Left kidney (tissue), 8 donors: Measurements from ENCODE around the gene PDPN. TPM values are rescaled to one million over a fixed set of nuclear protein-coding genes. Genes with fewer than 3 reads are reported as not detected.
"Not testable (repeated sequence)": the region's sequence is repeated elsewhere in the genome, so short reads cannot be mapped to it uniquely, and the experiment has no call there.

Experiments
- DNase-seq: peaks from one replicate; pipeline ENCODE4 v3.0.0-alpha.2; 2013
- long read RNA-seq, 8 donors: transcript quantifications; one replicate each; lab custom pipeline, GENCODE V29; 2026
- polyA plus RNA-seq: library from polyadenylated mRNA; unstranded; fragments of 120-200 nt; gene quantifications from one replicate; pipeline ENCODE4 v1.2.1, GENCODE V29; 2013; ENCODE audit not compliant: insufficient read length

PDPN gene
- polyA plus RNA-seq = 16.4 TPM
- long read RNA-seq, donor 1, transcript PDPN-202 (6 exons, 2,801 nt) = major isoform, 6 of 9 reads
- long read RNA-seq, donor 1, partial matches to known transcripts = 0 of 9 reads
- long read RNA-seq, donor 1, other reads (novel, unspliced or antisense) = 0 of 9 reads
- long read RNA-seq, donor 2, partial matches to known transcripts = 0 of 4 reads
- long read RNA-seq, donor 2, other reads (novel, unspliced or antisense) = 0 of 4 reads
- long read RNA-seq, donor 3, partial matches to known transcripts = 0 of 5 reads
- long read RNA-seq, donor 3, other reads (novel, unspliced or antisense) = 0 of 5 reads
- long read RNA-seq, donor 4 = 0 reads
- long read RNA-seq, donor 5, transcript PDPN-202 (6 exons, 2,801 nt) = major isoform, 5 of 7 reads
- long read RNA-seq, donor 5, partial matches to known transcripts = 0 of 7 reads
- long read RNA-seq, donor 5, other reads (novel, unspliced or antisense) = 0 of 7 reads
- long read RNA-seq, donor 6, partial matches to known transcripts = 0 of 7 reads
- long read RNA-seq, donor 6, other reads (novel, unspliced or antisense) = 0 of 7 reads
- long read RNA-seq, donor 7, transcript PDPN-201 (6 exons, 3,104 nt) = major isoform, 10 of 10 reads
- long read RNA-seq, donor 7, partial matches to known transcripts = 0 of 10 reads
- long read RNA-seq, donor 7, other reads (novel, unspliced or antisense) = 0 of 10 reads
- long read RNA-seq, donor 8, partial matches to known transcripts = 0 of 2 reads
- long read RNA-seq, donor 8, other reads (novel, unspliced or antisense) = 0 of 2 reads

GRCh38 chr1:13583595-13583965 lies at the start of gene PDPN:
PDPN (plus strand) TSS chr1:13583832; CDS start chr1:13584034, 202 bp downstream.
- DNase-seq = peak; percentile 80

DNA sequence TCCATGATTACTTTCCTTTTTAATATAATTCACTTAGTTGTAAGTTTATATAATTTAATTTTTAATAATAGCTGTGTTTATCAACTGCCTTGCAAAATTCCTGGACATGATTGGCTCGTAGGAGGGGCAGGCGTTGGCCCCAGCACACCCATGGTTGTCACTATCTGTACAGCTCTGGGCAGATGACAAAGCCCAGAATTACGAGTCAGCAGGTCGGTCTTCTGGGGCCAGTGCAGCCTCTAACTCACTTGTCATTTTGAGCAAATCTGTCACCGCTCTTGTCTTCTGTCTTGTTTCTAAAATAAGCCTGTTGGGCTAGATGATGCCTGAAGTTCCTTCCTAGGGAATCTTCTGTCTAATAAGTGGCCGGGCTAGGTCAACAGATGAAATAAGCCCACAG lies 48.4 kb upstream of the PDPN start:
- no peak for DNase-seq

- no peak for DNase-seq
Observed at GRCh38 chr1:13536571-13536970, 47.1 kb upstream of the PDPN start.

GRCh38 chr1:13538832-13539231 lies 44.8 kb upstream of the PDPN start:
- no peak for DNase-seq

- DNase-seq = no peak
Observed at GRCh38 chr1:13539683-13540082, 43.9 kb upstream of the PDPN start.

DNA sequence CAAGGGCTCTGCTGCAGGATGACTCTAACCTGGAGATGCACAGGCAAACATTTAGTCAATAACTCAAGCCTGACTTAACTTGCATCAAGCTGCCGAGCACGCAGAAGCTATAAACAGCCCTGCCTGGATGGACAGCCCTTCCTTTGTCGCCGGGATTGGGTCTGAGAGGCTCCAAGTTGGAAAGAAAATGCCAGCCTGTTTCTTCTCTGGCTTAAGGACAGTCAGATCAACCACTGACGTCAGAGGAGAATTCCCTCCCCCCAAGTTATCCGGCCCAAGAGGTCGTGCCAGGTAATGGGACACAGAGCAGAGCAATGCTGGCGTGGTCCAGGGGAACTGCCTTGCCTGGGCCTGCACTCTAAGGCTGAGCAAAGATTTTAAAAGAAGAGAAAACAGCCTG lies 42.8 kb upstream of the PDPN start:
- DNase-seq = peak; percentile 38

- DNase-seq = no peak
Observed at GRCh38 chr1:13541435-13542215, 42.0 kb upstream of the PDPN start.

- peak; percentile 66 for DNase-seq
Observed at GRCh38 chr1:13543451-13544220, 40.0 kb upstream of the PDPN start.

DNA sequence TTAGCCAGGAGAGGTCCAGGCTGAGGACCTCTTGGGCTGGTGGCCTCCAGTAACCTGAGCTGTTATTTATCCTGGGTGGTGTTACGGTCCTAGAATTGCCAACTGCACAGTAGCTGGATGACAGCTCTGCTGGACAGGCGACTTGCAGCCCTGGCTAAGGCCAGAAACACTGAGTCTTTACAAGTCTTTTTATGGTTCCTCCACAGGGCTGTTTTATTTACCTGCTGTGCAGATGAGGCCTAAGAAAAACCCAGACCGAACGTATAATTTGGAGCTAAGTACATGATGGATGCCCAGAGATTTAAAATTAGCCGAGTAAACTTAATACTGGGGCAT lies 39.4 kb upstream of the PDPN start:
- no peak for DNase-seq

GRCh38 chr1:13546791-13547190 lies 36.8 kb upstream of the PDPN start:
- no peak for DNase-seq

DNA sequence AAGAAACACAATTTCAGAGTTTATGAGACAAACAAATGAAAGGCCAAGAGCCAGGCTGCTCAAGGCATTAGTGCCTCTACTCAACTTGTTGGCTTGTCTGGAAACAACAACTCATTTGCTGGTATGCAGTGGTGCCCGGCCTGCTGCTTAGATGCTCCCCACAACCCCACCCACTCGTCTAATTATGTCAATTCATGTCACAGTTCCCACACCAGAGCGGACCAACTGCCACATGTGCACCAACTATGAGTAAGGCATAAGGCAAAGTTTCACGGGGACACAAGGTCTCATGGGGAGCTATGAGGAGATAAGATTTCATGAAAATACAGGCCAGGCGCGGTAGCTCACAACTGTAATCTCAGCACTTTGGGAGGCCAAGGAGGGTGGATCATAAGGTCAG lies 35.4 kb upstream of the PDPN start:
- no peak for DNase-seq

GRCh38 chr1:13549021-13549420 lies 34.6 kb upstream of the PDPN start:
- DNase-seq = no peak

DNA sequence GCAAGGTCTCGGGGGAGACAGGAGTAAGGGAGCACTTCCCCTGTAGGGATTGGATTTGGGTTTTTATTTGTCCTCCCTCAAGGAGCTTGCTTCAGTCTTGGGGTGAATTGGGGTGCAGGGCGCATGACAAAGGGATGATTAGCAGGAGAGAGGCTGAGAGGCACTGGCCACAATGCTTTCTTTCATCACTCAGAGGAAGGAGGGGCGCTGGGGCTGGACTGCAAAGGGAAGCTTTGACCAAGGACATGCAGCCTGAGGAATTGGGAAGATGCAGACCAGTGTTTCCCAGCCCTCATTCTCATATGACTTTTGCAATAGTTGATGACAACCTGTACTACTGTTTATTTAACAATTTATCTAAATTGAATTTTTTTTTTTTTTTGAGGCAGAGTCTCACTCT lies 34.1 kb upstream of the PDPN start:
- DNase-seq = no peak

DNA sequence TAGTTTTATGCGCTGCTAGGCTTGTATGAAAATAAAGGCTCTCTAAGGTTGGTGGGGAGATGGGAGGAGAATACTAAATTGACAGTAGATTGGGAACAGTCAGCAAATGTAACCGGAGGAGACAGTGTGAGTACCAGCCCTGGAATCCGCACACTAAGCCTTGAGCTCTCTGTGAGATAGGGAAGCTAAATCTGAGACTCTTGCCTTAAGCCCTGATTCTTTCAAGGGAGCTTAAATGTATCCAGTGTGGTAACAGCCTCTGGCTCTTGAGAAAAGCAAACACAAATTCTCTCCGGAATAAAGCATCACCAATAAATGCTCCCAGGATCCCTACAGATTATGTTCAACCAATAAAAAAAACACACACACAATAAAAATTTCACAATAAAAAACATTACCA lies 33.0 kb upstream of the PDPN start:
- no peak for DNase-seq

DNA sequence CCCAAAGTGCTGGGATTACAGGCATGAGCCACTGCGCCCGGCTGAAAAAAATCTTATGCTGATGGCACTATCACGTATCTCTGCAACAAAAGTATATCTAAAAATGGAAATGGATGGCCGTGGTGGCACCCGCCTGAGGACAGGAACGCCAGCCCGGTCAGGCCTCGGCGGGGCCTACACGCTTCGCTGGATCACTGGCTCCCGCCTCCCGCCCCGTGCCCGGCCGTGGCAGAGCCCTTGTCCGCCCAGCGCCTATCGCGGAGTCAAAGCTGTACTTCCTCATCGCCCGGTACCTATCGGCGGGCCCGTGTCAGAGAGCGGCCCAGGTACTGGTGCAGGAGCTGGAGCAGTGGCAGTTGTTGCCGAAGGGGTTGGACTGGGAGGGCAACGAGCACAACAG lies 28.8 kb upstream of the PDPN start:
- no peak for DNase-seq

- no peak for DNase-seq
Observed at GRCh38 chr1:13556224-13556764, 27.3 kb upstream of the PDPN start.

- no peak for DNase-seq
Observed at GRCh38 chr1:13560541-13560940, 23.1 kb upstream of the PDPN start.

GRCh38 chr1:13562981-13563380 lies 20.7 kb upstream of the PDPN start:
- DNase-seq = not testable (repeated sequence)

DNA sequence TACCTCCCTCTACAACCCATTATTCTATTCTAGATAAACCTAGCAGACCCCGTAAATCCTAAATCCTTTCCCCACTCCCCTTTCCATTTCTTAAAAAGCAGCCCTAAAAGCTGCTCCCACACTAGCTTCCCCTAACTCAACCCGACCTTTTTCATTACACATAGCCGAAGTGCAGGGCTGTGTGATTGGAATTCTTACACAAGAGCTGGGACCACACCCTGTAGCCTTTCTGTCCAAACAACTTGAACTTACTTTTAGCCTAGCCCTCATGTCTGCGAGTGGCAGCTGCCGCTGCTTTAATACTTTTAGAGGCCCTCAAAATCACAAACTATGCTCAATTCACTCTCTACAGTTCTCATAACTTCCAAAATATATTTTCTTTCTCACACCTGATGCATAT lies 19.6 kb upstream of the PDPN start:
- no peak for DNase-seq

- not testable (repeated sequence) for DNase-seq
Observed at GRCh38 chr1:13570435-13570834, 13.2 kb upstream of the PDPN start.

DNA sequence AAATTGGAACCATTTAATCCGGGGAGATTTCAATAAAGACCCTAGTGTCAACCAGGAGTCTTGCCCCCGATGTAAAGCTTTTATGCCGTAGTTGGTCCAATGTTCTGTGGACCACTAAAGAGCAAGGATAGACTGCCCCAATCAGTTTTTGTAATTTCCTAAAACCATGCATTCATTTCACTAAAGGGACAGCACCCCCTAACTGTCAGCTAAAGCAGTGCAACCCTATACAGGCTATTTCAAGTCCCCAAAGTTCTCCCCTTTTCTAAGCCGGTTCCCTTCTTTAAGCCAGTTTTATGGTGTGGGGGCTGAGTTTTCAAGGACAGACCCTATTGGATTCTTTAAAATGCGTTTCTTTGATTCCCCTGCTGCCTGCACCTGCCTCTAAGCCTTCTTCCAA lies 12.7 kb upstream of the PDPN start:
- DNase-seq = no peak

GRCh38 chr1:13573586-13573985 lies 10.0 kb upstream of the PDPN start:
- no peak for DNase-seq
